ENCODE results near the gene CIB4. TPM values are rescaled to one million over a fixed set of nuclear protein-coding genes. Genes with fewer than 3 reads are reported as not detected.

The CIB4 gene
- total and polyA plus RNA-seq, 2 of the 13 experiments (the other 11 are each of a cell fraction or from before 2014, with no cell fraction given): not detected

- no peak for TF ChIP-seq GPBP1L1 (CRISPR knock-in tag; IDR thresholded peaks at IDR 0.05)
- no peak for TF ChIP-seq KLF13 (CRISPR knock-in tag; IDR thresholded peaks at IDR 0.05)
- no peak for TF ChIP-seq MIER3 (CRISPR knock-in tag; IDR thresholded peaks at IDR 0.05; ENCODE audit: borderline replicate concordance)
- TF ChIP-seq XBP1 (CRISPR knock-in tag; IDR thresholded peaks at IDR 0.05): no peak
- TF ChIP-seq ZNF24 (IDR thresholded peaks at IDR 0.05): no peak
- no peak for TF ChIP-seq ZNF567 (CRISPR knock-in tag; IDR thresholded peaks at IDR 0.05; ENCODE audit: borderline replicate concordance)
- TF ChIP-seq PRDM10 (CRISPR knock-in tag; IDR thresholded peaks at IDR 0.05; ENCODE audit: low read depth): no peak
- no peak for TF ChIP-seq MAFF (IDR thresholded peaks at IDR 0.05; ENCODE audit: low read depth, low read length)
- no peak for TF ChIP-seq ETS1 (CRISPR knock-in tag; IDR thresholded peaks at IDR 0.05)
- no peak for TF ChIP-seq SAFB2 (CRISPR knock-in tag; IDR thresholded peaks at IDR 0.05; ENCODE audit: borderline replicate concordance, low read depth)
- TF ChIP-seq ZNF713 (CRISPR knock-in tag; IDR thresholded peaks at IDR 0.05): no peak
Observed at GRCh38 chr2:26557244-26557925, 83.8 kb downstream of the CIB4 start (continued).

Data from HepG2 (cell line).